Activated CD4-positive, alpha-beta T cell treated with anti-CD3 and anti-CD28 coated beads, Interleukin-2, Interleukin-6, amounts not matched to agents 100 ng/mL and 50 ng/mL, durations not matched to agents 16 hours and 8 hours (primary cell): ENCODE results near the gene LIMS2.

Experiments
- DNase-seq: peaks from one replicate; pipeline ENCODE4 v3.0.0-alpha.2; 2020

The LIMS2 gene

GRCh38 chr2:127673291-127674069 lies 1.9 kb downstream of the LIMS2 start:
- no peak for DNase-seq

GRCh38 chr2:127672341-127673224 lies 2.7 kb downstream of the LIMS2 start:
- DNase-seq = no peak

GRCh38 chr2:127671557-127672302 lies 3.6 kb downstream of the LIMS2 start:
- no peak for DNase-seq

DNA sequence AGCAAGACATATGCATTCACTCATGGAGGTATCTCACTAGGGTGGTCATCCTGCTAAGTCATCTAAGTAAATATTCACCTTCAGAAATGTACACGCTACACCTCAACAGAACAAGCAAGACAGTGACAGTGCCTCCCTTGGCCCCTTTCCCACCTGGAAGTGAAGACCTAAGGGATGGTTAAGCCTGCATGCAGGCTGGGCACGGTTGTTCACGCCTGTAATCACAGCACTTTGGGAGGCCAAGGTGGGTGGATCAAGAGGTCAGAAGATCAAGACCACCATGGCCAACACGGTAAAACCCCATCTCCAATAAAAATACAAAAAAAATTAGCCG lies 4.4 kb downstream of the LIMS2 start:
- DNase-seq = no peak

DNA sequence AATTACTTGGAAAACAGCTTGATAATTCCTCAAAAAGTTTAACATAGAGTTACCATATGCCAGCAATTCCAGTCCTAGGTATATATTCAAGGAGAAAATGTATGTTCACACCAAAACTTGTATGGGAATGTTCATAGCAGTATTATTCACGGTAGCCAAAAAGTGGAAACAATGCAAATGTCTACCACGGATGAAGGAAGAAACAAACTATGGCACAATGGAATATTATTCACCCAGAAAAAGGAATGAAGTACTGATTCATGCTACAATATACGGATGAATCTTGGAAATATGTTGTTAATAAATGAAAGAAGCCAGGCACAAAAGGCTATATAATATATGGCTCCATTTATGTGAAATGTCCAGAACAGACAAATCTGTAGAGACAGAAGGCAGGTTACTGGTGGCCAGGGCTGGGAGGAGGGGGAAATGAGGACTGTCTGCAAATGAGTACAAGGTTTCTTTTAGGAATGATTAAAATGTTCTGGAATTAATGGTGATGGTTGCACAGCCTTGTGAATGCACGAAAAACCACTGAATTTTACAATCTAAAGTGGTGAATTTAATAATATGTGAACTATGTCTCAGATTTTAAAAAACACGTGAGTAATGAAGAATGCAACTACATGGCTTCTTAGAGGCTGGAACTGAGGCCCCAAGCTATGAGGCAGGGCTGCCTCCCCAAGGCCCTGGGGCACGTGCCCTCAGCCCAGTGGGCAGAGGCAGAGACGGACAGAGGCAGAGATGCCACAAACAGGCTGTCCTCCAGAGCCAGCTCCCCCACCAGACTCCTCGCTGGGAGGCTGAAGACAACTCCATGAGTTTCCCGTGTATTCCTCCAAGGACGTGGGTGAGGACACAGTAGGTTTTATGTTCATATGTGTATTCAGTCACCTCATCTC lies 5.0 kb downstream of the LIMS2 start:
- DNase-seq = no peak

GRCh38 chr2:127669056-127669455 lies 6.3 kb downstream of the LIMS2 start:
- DNase-seq = no peak

- no peak for DNase-seq
These were observed 9.9 kb downstream of the LIMS2 start for GRCh38 chr2:127665267-127665893.

- DNase-seq = no peak
These were observed 10.5 kb downstream of the LIMS2 start for GRCh38 chr2:127664895-127665225.

DNA sequence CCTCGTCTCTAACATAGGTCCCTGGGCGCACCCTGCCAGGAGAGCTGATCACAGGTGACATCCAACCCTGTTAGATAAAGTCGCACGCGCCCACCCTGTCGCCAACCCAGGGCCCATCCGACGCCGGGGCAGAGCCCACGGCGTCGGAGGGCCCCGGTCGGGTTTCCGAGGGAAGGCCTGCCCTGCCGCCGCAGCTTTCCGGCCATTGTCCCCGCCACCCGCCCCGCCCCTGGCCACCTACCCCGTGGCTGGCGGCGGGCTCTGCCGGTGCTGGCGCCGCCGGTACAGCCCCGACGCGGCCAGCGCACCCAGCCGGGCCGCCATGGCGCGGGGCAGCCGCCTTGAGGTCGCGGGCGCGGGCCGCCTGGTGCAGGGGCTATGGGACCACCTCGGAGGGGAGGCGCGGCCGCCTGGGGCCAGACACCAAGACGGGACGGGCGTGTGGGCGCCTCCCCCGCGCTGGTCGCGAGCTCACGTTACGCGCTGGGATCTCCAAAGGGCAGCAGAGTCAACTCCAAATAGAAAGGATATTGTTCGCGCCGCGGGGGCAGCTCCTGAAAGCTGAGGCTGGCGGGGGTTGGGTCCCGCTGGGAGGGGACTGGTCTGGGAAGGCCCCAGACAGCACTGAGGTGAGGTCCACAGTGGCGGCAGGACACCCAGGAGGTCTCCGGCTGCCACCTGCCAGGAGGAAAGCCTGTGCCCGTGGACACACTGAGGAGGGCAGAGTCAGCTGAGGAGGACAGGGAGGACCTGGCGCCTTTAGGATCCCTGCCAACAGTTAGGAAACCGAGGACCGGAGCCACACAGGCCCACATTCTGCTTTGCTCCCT lies 11.1 kb downstream of the LIMS2 start:
- DNase-seq = no peak

- no peak for DNase-seq
These were observed 11.7 kb downstream of the LIMS2 start for GRCh38 chr2:127663566-127664064.

GRCh38 chr2:127662937-127663565 lies 12.3 kb downstream of the LIMS2 start:
- DNase-seq = no peak

- no peak for DNase-seq
These were observed 13.3 kb downstream of the LIMS2 start for GRCh38 chr2:127661949-127662510.

DNA sequence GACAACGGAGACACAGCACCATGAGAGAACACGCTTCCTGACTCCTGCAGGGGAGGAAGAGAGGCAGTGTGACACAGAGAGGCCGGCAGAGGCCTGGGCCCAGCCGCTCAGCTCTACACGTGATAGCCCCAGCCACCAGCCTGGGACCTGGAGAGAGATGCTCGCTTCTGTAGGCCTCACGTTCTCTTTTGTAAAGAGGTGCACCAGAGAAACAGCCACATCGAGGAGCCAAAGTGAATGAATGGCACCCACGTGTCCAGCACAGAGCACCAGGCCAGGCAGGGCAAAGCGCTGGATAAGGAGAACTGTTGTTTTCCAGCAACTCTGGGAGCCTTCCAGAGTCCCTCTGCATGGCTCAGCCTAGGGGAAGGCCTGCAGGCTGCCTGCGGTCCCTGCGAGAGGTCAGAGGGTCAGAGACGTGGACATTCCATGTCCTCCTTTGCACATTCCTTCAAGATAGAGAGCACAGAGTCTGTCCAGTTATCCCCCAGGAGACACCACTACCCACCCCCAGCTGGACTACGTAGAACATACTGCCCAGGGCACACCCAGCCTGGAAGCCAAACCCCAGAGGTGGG lies 14.2 kb downstream of the LIMS2 start:
- DNase-seq = no peak

GRCh38 chr2:127660291-127660578 lies 15.1 kb downstream of the LIMS2 start:
- DNase-seq = no peak

DNA sequence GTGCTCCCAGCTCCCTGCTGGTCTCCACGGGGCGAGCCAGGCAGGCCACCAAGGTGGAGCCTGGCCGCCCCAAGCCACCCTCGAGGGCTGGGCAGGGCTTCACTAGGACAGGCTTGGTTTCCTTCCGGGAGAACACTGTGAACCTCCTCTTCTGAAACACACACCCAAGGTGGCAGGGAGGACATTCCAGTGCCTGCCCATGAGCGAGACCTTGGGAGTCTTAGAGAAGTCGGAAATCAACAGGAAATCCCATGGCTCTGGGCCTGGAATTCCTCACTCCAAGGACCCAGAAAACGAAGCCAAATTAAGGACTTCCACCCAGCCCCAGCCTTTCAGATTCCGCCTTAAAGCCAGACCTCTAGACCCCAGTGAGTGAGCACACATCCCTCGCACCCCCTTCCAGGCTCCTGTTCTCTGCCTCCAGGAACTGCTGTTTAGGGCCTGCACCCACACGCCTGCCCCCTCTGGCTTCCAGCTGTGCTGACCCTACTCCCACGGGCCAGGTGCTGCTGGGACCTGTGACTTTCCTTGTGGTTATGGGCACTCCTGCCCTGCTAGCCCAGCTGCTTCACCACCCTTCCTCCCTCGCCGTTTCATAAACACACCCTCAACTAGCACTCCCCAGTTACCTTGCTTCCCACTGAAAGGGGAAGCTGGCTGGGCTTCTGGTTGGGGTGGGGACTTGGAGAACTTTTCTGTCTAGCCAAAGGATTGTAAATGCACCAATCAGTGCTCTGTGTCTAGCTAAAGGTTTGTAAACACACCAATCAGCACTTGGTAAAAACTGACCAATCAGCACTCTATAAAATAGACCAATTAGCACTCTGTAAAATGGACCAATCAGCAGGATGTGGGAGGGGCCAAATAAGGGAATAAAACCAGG lies 15.7 kb downstream of the LIMS2 start:
- no peak for DNase-seq

DNA sequence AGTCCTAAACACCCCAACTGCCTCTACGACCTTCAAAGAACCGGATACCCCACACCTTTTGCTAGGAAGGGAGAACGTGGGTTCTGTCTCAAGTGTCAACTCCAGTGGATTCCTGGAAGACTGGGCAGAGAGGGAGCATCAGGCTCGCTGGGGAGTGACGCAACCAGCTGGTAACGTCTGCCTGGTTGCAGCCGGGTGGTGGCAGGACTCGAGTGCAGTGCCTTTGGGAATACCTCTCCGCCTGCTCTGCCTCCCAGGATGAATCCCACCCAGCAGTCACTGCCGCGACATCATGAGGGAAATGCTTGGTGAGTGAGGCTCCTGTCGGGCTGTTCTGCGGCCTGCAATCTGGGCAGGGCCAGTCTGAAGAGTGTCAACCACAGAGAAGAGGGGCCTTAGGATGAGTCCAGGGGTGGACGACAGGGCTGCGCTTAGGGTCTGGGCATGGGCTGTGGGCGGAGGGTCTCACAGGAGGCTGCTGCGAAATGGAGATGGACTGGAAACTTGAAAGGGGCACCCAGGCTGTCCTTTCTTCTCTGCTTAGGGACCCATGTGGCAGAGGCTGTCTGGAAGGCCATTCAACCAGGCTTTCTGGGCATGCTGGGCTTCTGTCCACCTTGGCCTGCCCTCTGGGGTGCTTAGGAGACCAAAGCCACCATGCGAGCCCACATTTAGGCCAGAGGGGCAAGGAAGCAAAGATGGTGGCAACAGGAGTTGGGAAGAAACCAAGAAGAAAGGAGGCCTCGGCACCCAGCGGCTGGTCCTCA lies 16.5 kb downstream of the LIMS2 start:
- DNase-seq = no peak

DNA sequence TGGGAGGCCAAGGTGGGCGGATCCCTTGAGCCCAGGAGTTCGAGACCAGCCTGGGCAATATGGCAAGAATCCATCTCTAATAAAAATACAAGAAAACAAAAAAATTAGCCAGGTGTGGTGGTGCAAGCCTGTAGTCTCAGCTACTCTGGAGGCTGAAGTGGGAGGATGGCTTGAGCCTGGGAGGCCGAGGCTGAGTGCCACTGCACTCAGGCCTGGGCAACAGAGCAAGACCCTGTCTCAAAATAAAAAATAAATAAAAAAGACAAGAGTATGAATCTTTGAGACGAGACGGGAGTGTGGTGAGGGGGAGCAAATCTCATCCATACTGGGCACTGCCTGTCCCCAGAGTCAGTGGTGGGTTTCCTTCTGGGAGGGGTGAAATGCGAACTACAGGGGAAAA lies 17.2 kb downstream of the LIMS2 start:
- DNase-seq = no peak

DNA sequence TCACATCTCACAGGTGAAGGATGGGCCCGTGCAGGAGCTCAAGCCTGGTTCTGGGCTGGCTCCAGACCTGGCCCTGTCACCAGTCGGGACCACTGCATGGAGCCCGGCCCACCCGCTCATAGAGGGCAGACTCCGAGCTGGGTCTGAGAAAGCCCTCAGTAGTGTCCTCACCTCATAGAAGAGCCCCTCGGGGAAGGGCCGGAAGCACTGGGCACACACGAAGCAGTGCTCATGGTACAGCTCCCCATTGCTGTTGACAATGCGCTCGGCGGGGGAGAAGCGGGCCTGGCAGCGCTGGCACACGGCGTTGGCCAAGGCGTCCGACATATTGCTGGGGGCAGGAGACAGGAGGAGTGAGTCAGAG lies 18.1 kb downstream of the LIMS2 start:
- no peak for DNase-seq
